Upper lobe of left lung (tissue), 4 donors: ENCODE measurements around the gene TSHZ2.

Experiments
- EP300 ChIP-seq, 4 donors: sonication (generic); formaldehyde crosslinking; IDR thresholded peaks; one replicate each; pipeline ENCODE4 v1.5.1; 2017; ENCODE audit warnings: antibody characterized with exemption in 4 of 4, control low read depth in 2 of 4
- POLR2A ChIP-seq, 4 donors: fragments of 450-650 bp; IDR thresholded peaks; one replicate each; pipeline ENCODE4 v1.5.1; 2016 to 2017; ENCODE audit warnings: antibody characterized with exemption in 4 of 4, mild to moderate bottlenecking in 2 of 4
- POLR2AphosphoS5 ChIP-seq, 2 donors: sonication (generic); formaldehyde crosslinking; IDR thresholded peaks; one replicate each; pipeline ENCODE4 v1.5.1; 2017; ENCODE audit warnings: antibody characterized with exemption in 2 of 2
- TF ChIP-seq, protein P1 (sequence below), 6 experiments: fragments of 450-650 bp in 4 of 6; fragments of 200-600 bp in 2 of 6; sonication (generic) in 2 of 6; IDR thresholded peaks; one replicate each; pipeline ENCODE4 v1.5.1; 2016 to 2019; ENCODE audit warnings: antibody characterized with exemption in 6 of 6

DNA sequence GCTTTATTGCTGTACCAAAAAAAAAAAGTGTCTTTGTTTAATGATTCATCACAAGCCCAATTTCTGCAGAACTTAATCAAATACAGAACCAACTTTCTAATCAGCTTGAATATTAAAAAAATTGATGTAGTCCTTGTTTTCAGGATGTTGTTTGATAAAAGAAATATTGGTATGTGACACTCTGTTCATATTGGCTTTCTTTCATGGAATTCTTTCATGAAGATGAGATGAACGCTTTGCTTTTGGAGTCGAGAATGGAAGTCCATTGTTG, 437.2 kb downstream of the TSHZ2 start:
- TF ChIP-seq, protein P1, sequence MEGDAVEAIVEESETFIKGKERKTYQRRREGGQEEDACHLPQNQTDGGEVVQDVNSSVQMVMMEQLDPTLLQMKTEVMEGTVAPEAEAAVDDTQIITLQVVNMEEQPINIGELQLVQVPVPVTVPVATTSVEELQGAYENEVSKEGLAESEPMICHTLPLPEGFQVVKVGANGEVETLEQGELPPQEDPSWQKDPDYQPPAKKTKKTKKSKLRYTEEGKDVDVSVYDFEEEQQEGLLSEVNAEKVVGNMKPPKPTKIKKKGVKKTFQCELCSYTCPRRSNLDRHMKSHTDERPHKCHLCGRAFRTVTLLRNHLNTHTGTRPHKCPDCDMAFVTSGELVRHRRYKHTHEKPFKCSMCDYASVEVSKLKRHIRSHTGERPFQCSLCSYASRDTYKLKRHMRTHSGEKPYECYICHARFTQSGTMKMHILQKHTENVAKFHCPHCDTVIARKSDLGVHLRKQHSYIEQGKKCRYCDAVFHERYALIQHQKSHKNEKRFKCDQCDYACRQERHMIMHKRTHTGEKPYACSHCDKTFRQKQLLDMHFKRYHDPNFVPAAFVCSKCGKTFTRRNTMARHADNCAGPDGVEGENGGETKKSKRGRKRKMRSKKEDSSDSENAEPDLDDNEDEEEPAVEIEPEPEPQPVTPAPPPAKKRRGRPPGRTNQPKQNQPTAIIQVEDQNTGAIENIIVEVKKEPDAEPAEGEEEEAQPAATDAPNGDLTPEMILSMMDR (IDR thresholded peaks at IDR 0.05): no peak
- no peak for TF ChIP-seq POLR2A (IDR thresholded peaks at IDR 0.05)
- TF ChIP-seq EP300 (IDR thresholded peaks at IDR 0.05): no peak
- no peak for TF ChIP-seq POLR2AphosphoS5 (IDR thresholded peaks at IDR 0.05)
